PC-9 (cell line): ENCODE measurements around the gene ITGB5.

Source experiments
- CTCF ChIP-seq: fragments of 200-600 bp; sonication (generic); conservative IDR thresholded peaks from 2 replicates; pipeline ENCODE4 v1.6.1; 2017; ENCODE audit warnings: mixed run types, antibody characterized with exemption, mild to moderate bottlenecking, moderate library complexity
- EZH2 ChIP-seq: fragments of 200-600 bp; sonication (generic); IDR thresholded peaks from 2 replicates; pipeline ENCODE4 v1.8.0; 2017; ENCODE audit warnings: antibody characterized with exemption, low read depth

GRCh38 chr3:124903896-124904834 is 17.0 kb upstream of the ITGB5 start:
- no peak for TF ChIP-seq CTCF
- TF ChIP-seq EZH2 = no peak
